GM12878 (cell line): ENCODE data around the gene UIMC1. TPM values are rescaled to one million over a fixed set of nuclear protein-coding genes. Genes with fewer than 3 reads are reported as not detected.

Experiments used
- ATAC-seq: fragments of 200-7000 bp; cut with Tn5 transposase; 3 replicates; pipeline ENCODE4 v1.9.1; 2020; ENCODE audit warnings: mild to moderate bottlenecking, moderate library complexity
- BruUV-seq: library from RNA; stranded (reverse); fragments of 400-500 nt; replicated peaks from 2 replicates; lab custom pipeline; 2021; lab: Mats Ljungman, UMichigan
- CTCF ChIA-PET: fragments of 300-600 bp; sonication (Branson Sonifier 250); formaldehyde crosslinking; extraction: SDS; loops from one replicate; lab custom pipeline; 2021; ENCODE audit warnings: inconsistent platforms; lab: Yijun Ruan, JAX
- POLR2A ChIA-PET: fragments of 350-600 bp; formaldehyde crosslinking; extraction: SDS; loops from one replicate; lab custom pipeline; 2021; ENCODE audit warnings: inconsistent platforms; lab: Charles Lee
- RAD21 ChIA-PET: fragments of 300-600 bp; sonication (Branson Sonifier 250); formaldehyde crosslinking; loops from one replicate; lab custom pipeline; 2023; ENCODE audit warnings: antibody characterized with exemption; ENCODE audit not compliant: unreplicated experiment; lab: Charles Lee
- SMC1A ChIA-PET: fragments of 300-600 bp; sonication (Branson Sonifier 250); formaldehyde crosslinking; loops from one replicate; lab custom pipeline; 2023; ENCODE audit not compliant: unreplicated experiment, uncharacterized antibody; lab: Charles Lee
- DNase-seq: peaks from one replicate; pipeline ENCODE4 v3.0.0-alpha.2; 2011; ENCODE audit warnings: low read depth, low spot score
- FAIRE-seq: peaks from 3 replicates; lab custom pipeline; 2011; peaks lifted over from hg19 to GRCh38; lab: Jason Lieb, UNC
- H2AFZ ChIP-seq: 2 replicates; pipeline ENCODE4 v1.6.0; 2011; ENCODE audit warnings: low read depth, low read length, control low read depth; ENCODE audit not compliant: control insufficient read depth
- H3K27ac ChIP-seq: 2 replicates; pipeline ENCODE4 v1.5.1; 2011; ENCODE audit warnings: control low read depth; ENCODE audit not compliant: control insufficient read depth, insufficient read depth
- H3K27me3 ChIP-seq, 2 experiments: replicated peaks in 1 of 2; 2 replicates each; pipeline versions ENCODE4 v1.6.0 to v1.6.1; 2011; ENCODE audit warnings: low read length in 1 of 2; ENCODE audit not compliant: control insufficient read depth in 2 of 2, insufficient read depth in 2 of 2
- H3K36me3 ChIP-seq, 2 experiments: 2 replicates each; pipeline ENCODE4 v1.5.1; 2011; ENCODE audit warnings: low read length in 1 of 2; ENCODE audit not compliant: control insufficient read depth in 2 of 2, insufficient read depth in 2 of 2
- H3K4me1 ChIP-seq: 2 replicates; pipeline ENCODE4 v1.6.1; 2011; ENCODE audit warnings: mild to moderate bottlenecking, low read length, moderate library complexity, mixed read lengths; ENCODE audit not compliant: control insufficient read depth, insufficient read depth
- H3K4me2 ChIP-seq: 2 replicates; pipeline ENCODE4 v1.6.0; 2011; ENCODE audit warnings: control low read depth; ENCODE audit not compliant: control insufficient read depth, insufficient read depth
- H3K4me3 ChIP-seq: fragments of 200-600 bp; sonication (generic); 2 replicates; pipeline ENCODE4 v1.5.1; 2016
- H3K79me2 ChIP-seq: 2 replicates; pipeline ENCODE4 v1.6.0; 2011; ENCODE audit warnings: low read length; ENCODE audit not compliant: control insufficient read depth, insufficient read depth
- H3K9ac ChIP-seq: 2 replicates; pipeline ENCODE4 v1.8.0; 2011; ENCODE audit warnings: low read length, control low read depth, mixed read lengths; ENCODE audit not compliant: control insufficient read depth, insufficient read depth
- H3K9me3 ChIP-seq: replicated peaks from 3 replicates; pipeline ENCODE4 v1.5.1; 2011; ENCODE audit warnings: mild to moderate bottlenecking, low read length; ENCODE audit not compliant: control insufficient read depth, insufficient read depth
- H4K20me1 ChIP-seq: 2 replicates; pipeline ENCODE4 v1.6.0; 2011; ENCODE audit not compliant: control insufficient read depth, insufficient read depth
- NR2F1 ChIP-seq: fragments of 450-650 bp; conservative IDR thresholded peaks from 2 replicates; pipeline ENCODE4 v1.6.1; 2017; ENCODE audit warnings: mild to moderate bottlenecking
- RFX5 ChIP-seq: IDR thresholded peaks from 2 replicates; pipeline ENCODE4 v1.6.1; 2011; ENCODE audit warnings: low read depth, low read length, improper control_type of control experiment
- SIN3A ChIP-seq: IDR thresholded peaks from 2 replicates; pipeline ENCODE4 v1.6.1; 2012; ENCODE audit warnings: low read depth, low read length, improper control_type of control experiment
- TCF7 ChIP-seq: IDR thresholded peaks from 2 replicates; pipeline ENCODE4 v1.6.1; 2014; ENCODE audit warnings: antibody characterized with exemption, borderline replicate concordance
- WGBS: methylation state at CpG from one replicate; pipeline ENCODE4 v1.1.6; 2016; ENCODE audit warnings: low lambda C conversion rate; ENCODE audit not compliant: insufficient replicate concordance, insufficient coverage; ENCODE audit errors: missing lambda C conversion rate; 5-methylcytosine and 5-hydroxymethylcytosine counted together
- in situ Hi-C: fragments of 300-500 bp; cut with MboI; formaldehyde crosslinking; loops from 9 replicates; pipeline ENCODE4 v1.14.3; 2018; ENCODE audit warnings: mixed read lengths
- intact Hi-C: fragments of 100-400 bp; cut with micrococcal nuclease; formaldehyde crosslinking; loops from one replicate; pipeline ENCODE4 v1.14.2; 2022; ENCODE audit not compliant: unreplicated experiment
- polyA plus RNA-seq, 11 experiments: library from polyadenylated mRNA; depleted of rRNA in 4 of 11; unstranded in 6 of 11; stranded (reverse) in 5 of 11; fragments of >200 nt; fragmentation: Nextera tagmentation in 4 of 11; fragmentation: Illumina TruSeq in 1 of 11; extraction: Ambion mirVana in 4 of 11; extraction: Trizol in 1 of 11; gene quantifications; 1 replicate in 1 of 11; 2 replicates in 10 of 11; pipeline versions ENCODE4 v1.2.1 to v1.2.3, GENCODE V29; 2011 to 2016; ENCODE audit warnings: inconsistent platforms in 2 of 11, missing spikeins in 2 of 11, low read depth in 1 of 11
- total RNA-seq, 4 experiments: library from RNA; depleted of rRNA in 3 of 4; stranded (reverse); fragments of >200 nt in 3 of 4; fragmentation: Illumina TruSeq in 1 of 4; extraction: Trizol in 1 of 4; gene quantifications; 2 replicates each; pipeline versions ENCODE4 v1.2.1 to v1.2.3, GENCODE V29; 2013 to 2021
- TF ChIP-seq, protein P1 (sequence below): fragments of 450-650 bp; IDR thresholded peaks from 2 replicates; pipeline ENCODE4 v1.6.1; 2016; ENCODE audit warnings: mild to moderate bottlenecking, moderate library complexity, borderline replicate concordance
- TF ChIP-seq, protein P2 (sequence below): fragments of 450-650 bp; formaldehyde crosslinking; IDR thresholded peaks from 2 replicates; pipeline ENCODE4 v1.4.0; 2022; ENCODE audit warnings: mild to moderate bottlenecking, moderate library complexity
- TF ChIP-seq, protein P3 (sequence below): IDR thresholded peaks from 2 replicates; pipeline ENCODE4 v1.6.1; 2011; ENCODE audit warnings: borderline replicate concordance, low read depth, mild to moderate bottlenecking, moderate library complexity, low read length; ENCODE audit not compliant: insufficient read depth, poor library complexity, severe bottlenecking
- TF ChIP-seq, protein P4 (sequence below): fragments of 450-650 bp; IDR thresholded peaks from 2 replicates; pipeline ENCODE4 v1.6.1; 2016; ENCODE audit warnings: mild to moderate bottlenecking
- TF ChIP-seq, protein P5 (sequence below): IDR thresholded peaks from 2 replicates; pipeline ENCODE4 v1.6.1; 2011; ENCODE audit warnings: low read depth, mild to moderate bottlenecking, low read length, moderate library complexity, borderline replicate concordance; ENCODE audit errors: extremely low read depth

UIMC1 gene
- total and polyA plus RNA-seq, 10 of the 15 experiments (the other 5 are each of a cell fraction or from before 2014, with no cell fraction given), result 16.2 to 51.4 (median 32.7) TPM

DNA sequence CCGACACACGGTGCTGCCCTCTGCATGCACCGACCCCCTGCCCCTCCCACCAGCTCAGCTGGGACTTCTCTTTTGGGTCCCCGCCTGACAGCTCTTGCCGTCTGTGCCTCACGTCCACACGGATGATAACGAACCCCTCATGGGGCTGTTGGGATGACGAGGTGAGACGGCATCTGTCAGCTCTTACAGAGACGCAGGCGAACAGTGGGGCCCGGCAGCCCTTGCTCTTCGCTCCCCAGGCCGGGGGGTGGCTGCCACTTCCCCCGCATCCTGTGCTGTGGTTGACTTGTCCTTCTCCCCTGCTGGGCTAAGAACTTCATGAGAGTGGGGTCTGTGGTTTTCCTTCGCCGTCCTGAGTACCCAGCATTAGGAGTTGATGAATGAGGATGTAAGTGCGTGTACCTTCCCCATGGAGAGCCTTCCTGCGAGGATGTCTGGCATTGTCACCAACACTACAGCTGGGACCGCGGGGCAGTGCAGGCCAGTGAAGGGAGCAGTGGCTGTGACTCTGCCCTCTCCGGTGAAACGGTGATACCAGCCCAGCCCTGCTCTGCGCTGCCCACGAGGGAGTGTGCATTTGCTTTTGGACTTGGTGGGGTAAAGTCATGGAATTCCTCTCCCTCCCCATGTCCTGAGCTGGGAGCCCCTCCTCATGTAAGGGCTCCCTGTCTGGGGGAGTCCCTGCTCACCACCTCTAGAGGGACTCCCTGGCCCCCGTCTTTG, 130.6 kb downstream of the UIMC1 start:
- Histone ChIP-seq H3K36me3 (no peaks in the 10 kb centered on the region), H3K27me3 (no peaks in the 10 kb centered on the region; a peak in 1 of 4 replicates), H3K27ac (no peak overlapping the region), H3K4me3 (no peak overlapping the region), H3K9me3 (no peaks in the 10 kb centered on the region; the same call in 2 of the 3 replicates), H3K9ac (no peak overlapping the region), H3K4me2 (no peak overlapping the region), H3K4me1 (no peaks in the 10 kb centered on the region), H2AFZ (no peak overlapping the region), H4K20me1 (no peaks in the 10 kb centered on the region), H3K79me2 (no peaks in the 10 kb centered on the region)
- in situ Hi-C loops (no loop called here), intact Hi-C loops (no loop called here)
- WGBS, result 27% methylated on average over 27 of the region's 27 CpGs
- ChIA-PET CTCF (no interaction called here), SMC1A (no interaction called here), POLR2A (no interaction called here), RAD21 (no interaction called here)
- no TSS peak for BruUV-seq
- no peak for DNase-seq
- FAIRE-seq, result no peak
- ATAC-seq, result no peak
- TF ChIP-seq, protein P1, sequence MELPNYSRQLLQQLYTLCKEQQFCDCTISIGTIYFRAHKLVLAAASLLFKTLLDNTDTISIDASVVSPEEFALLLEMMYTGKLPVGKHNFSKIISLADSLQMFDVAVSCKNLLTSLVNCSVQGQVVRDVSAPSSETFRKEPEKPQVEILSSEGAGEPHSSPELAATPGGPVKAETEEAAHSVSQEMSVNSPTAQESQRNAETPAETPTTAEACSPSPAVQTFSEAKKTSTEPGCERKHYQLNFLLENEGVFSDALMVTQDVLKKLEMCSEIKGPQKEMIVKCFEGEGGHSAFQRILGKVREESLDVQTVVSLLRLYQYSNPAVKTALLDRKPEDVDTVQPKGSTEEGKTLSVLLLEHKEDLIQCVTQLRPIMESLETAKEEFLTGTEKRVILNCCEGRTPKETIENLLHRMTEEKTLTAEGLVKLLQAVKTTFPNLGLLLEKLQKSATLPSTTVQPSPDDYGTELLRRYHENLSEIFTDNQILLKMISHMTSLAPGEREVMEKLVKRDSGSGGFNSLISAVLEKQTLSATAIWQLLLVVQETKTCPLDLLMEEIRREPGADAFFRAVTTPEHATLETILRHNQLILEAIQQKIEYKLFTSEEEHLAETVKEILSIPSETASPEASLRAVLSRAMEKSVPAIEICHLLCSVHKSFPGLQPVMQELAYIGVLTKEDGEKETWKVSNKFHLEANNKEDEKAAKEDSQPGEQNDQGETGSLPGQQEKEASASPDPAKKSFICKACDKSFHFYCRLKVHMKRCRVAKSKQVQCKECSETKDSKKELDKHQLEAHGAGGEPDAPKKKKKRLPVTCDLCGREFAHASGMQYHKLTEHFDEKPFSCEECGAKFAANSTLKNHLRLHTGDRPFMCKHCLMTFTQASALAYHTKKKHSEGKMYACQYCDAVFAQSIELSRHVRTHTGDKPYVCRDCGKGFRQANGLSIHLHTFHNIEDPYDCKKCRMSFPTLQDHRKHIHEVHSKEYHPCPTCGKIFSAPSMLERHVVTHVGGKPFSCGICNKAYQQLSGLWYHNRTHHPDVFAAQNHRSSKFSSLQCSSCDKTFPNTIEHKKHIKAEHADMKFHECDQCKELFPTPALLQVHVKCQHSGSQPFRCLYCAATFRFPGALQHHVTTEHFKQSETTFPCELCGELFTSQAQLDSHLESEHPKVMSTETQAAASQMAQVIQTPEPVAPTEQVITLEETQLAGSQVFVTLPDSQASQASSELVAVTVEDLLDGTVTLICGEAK, result no peak
- TF ChIP-seq, protein P2, sequence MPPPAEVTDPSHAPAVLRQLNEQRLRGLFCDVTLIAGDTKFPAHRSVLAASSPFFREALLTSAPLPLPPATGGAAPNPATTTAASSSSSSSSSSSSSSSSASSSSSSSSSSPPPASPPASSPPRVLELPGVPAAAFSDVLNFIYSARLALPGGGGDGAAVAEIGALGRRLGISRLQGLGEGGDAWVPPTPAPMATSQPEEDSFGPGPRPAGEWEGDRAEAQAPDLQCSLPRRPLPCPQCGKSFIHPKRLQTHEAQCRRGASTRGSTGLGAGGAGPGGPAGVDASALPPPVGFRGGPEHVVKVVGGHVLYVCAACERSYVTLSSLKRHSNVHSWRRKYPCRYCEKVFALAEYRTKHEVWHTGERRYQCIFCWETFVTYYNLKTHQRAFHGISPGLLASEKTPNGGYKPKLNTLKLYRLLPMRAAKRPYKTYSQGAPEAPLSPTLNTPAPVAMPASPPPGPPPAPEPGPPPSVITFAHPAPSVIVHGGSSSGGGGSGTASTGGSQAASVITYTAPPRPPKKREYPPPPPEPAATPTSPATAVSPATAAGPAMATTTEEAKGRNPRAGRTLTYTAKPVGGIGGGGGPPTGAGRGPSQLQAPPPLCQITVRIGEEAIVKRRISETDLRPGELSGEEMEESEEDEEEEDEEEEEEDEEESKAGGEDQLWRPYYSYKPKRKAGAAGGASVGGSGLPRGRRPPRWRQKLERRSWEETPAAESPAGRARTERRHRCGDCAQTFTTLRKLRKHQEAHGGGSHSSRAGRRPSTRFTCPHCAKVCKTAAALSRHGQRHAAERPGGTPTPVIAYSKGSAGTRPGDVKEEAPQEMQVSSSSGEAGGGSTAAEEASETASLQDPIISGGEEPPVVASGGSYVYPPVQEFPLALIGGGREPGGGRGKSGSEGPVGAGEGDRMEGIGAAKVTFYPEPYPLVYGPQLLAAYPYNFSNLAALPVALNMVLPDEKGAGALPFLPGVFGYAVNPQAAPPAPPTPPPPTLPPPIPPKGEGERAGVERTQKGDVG (CRISPR knock-in tag), result no peak
- TF ChIP-seq, protein P3, sequence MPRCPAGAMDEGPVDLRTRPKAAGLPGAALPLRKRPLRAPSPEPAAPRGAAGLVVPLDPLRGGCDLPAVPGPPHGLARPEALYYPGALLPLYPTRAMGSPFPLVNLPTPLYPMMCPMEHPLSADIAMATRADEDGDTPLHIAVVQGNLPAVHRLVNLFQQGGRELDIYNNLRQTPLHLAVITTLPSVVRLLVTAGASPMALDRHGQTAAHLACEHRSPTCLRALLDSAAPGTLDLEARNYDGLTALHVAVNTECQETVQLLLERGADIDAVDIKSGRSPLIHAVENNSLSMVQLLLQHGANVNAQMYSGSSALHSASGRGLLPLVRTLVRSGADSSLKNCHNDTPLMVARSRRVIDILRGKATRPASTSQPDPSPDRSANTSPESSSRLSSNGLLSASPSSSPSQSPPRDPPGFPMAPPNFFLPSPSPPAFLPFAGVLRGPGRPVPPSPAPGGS, result no peak
- no peak for TF ChIP-seq RFX5
- no peak for TF ChIP-seq SIN3A
- TF ChIP-seq, protein P4, sequence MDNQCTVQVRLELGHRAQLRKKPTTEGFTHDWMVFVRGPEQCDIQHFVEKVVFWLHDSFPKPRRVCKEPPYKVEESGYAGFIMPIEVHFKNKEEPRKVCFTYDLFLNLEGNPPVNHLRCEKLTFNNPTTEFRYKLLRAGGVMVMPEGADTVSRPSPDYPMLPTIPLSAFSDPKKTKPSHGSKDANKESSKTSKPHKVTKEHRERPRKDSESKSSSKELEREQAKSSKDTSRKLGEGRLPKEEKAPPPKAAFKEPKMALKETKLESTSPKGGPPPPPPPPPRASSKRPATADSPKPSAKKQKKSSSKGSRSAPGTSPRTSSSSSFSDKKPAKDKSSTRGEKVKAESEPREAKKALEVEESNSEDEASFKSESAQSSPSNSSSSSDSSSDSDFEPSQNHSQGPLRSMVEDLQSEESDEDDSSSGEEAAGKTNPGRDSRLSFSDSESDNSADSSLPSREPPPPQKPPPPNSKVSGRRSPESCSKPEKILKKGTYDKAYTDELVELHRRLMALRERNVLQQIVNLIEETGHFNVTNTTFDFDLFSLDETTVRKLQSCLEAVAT, result no peak
- TF ChIP-seq, protein P5, sequence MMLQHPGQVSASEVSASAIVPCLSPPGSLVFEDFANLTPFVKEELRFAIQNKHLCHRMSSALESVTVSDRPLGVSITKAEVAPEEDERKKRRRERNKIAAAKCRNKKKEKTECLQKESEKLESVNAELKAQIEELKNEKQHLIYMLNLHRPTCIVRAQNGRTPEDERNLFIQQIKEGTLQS, result no peak
- TF ChIP-seq TCF7, result no peak
- TF ChIP-seq NR2F1, result no peak
